ENCODE results near the gene BTF3L4.

GRCh38 chr1:52125736-52126359 is 69.8 kb downstream of the BTF3L4 start:
- TF ChIP-seq CTCF (IDR thresholded peaks at IDR 0.05) (no peak), POLR2A (IDR thresholded peaks at IDR 0.05) (no peak)

Data from breast epithelium (tissue), 3 donors.